Kidney (tissue), 14 donors: ENCODE results near the gene EYA4. TPM values are rescaled to one million over a fixed set of nuclear protein-coding genes. Genes with fewer than 3 reads are reported as not detected.

Experiments used
- DNase-seq, 5 donors: peaks; one replicate each; pipeline ENCODE4 v3.0.0-alpha.2; 2013 to 2020
- FAIRE-seq: peaks from 2 replicates; lab custom pipeline; 2012; peaks lifted over from hg19 to GRCh38; lab: Jason Lieb, UNC
- H3K27ac ChIP-seq, 2 donors: one replicate each; pipeline ENCODE4 v1.7.0; 2013; ENCODE audit warnings: low read depth in 2 of 2, low read length in 2 of 2, inconsistent platforms in 1 of 2
- H3K27me3 ChIP-seq: one replicate; pipeline ENCODE4 v1.7.1; 2013; ENCODE audit warnings: low read length, inconsistent platforms; ENCODE audit not compliant: control insufficient read depth, insufficient read depth
- H3K36me3 ChIP-seq, 3 donors: one replicate each; pipeline versions ENCODE4 v1.7.0 to v1.7.1; 2013; ENCODE audit warnings: low read length in 3 of 3, control low read depth in 1 of 3, inconsistent platforms in 1 of 3; ENCODE audit not compliant: insufficient read depth in 3 of 3, control insufficient read depth in 2 of 3
- H3K4me1 ChIP-seq, 3 donors: one replicate each; pipeline versions ENCODE4 v1.7.0 to v1.7.1; 2013; ENCODE audit warnings: low read length in 3 of 3, inconsistent platforms in 1 of 3, low read depth in 1 of 3; ENCODE audit not compliant: control insufficient read depth in 2 of 3, insufficient read depth in 2 of 3
- H3K4me3 ChIP-seq, 3 donors: one replicate each; pipeline versions ENCODE4 v1.7.0 to v1.8.1; 2013; ENCODE audit warnings: low read length in 3 of 3, control low read depth in 1 of 3, inconsistent platforms in 1 of 3
- H3K9ac ChIP-seq, 3 donors: one replicate each; pipeline versions ENCODE4 v1.7.0 to v1.7.1; 2013; ENCODE audit warnings: low read length in 3 of 3, control low read depth in 1 of 3, inconsistent platforms in 1 of 3
- H3K9me3 ChIP-seq, 3 donors: one replicate each; pipeline versions ENCODE4 v1.7.0 to v1.7.1; 2013; ENCODE audit warnings: low read length in 3 of 3, control low read depth in 1 of 3, inconsistent platforms in 1 of 3; ENCODE audit not compliant: control insufficient read depth in 2 of 3, insufficient read depth in 1 of 3
- CTCF ChIP-seq: IDR thresholded peaks from 3 replicates; pipeline ENCODE4 v1.5.1; 2012; ENCODE audit warnings: mild to moderate bottlenecking, moderate library complexity, borderline replicate concordance; ENCODE audit not compliant: insufficient read depth; ENCODE audit errors: extremely low read depth
- intact Hi-C: fragments of 100-400 bp; cut with DNase I; formaldehyde crosslinking; loops from one replicate; pipeline ENCODE4 v1.11.1; 2022
- polyA plus RNA-seq: library from polyadenylated mRNA; stranded (reverse); fragments of 350-450 nt; fragmentation: Illumina TruSeq; extraction: RNeasy Lipid Tissue Mini Kit (QIAGEN cat#74804); gene quantifications from one replicate; pipeline ENCODE4 v1.2.3, GENCODE V29; 2014; ENCODE audit warnings: low read depth, low replicate concordance; ENCODE audit not compliant: insufficient read depth
- total RNA-seq: library from RNA; stranded (reverse); fragmentation: NEBNext Ultra II Directional; extraction: Animal tissue kit (Norgen Biotek cat#: 25700); gene quantifications from one replicate; pipeline ENCODE4 v1.2.1, GENCODE V29; 2021
- donor health status: control.
- donor health status: control.
- donor health status: control.
- donor health status: control.
- donor health status: control.
- donor health status: DM: yes; HTN: yes; CAD: no.
- donor health status: Normal renal cell carcinoma (clear cell type).

Gene EYA4
- total and polyA plus RNA-seq, 2 donors from 2014 or later: 0.99 to 5.0 TPM

DNA sequence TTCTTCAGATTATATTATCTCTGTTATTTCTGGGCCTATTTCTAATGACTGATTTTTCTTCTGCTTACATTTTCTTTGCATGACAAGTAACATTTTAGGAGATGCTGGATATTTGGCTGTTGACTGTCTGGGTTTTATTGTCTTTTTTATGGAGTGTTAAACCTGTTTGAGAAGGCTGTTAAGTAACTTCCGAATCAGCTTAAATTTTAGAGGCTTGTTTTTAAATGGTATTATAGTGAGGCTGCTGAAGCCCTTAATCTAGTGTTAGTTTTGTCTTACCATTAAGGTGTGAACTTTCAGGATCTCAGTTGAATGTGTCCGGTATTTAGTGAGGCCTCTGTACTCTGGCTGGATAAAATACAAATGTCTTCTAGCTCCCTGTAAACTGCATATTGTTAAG is 109.8 kb downstream of the EYA4 start:
- FAIRE-seq (no peak), DNase-seq (no peak)
- Histone ChIP-seq H3K27ac (no peak overlapping the region), H3K9ac (no peak overlapping the region), H3K9me3 (no peaks in the 10 kb centered on the region), H3K36me3 (no peaks in the 10 kb centered on the region), H3K27me3 (no peaks in the 10 kb centered on the region), H3K4me1 (no peaks in the 10 kb centered on the region), H3K4me3 (no peak overlapping the region)
- no peak for TF ChIP-seq CTCF
- intact Hi-C loops: no loop called here

DNA sequence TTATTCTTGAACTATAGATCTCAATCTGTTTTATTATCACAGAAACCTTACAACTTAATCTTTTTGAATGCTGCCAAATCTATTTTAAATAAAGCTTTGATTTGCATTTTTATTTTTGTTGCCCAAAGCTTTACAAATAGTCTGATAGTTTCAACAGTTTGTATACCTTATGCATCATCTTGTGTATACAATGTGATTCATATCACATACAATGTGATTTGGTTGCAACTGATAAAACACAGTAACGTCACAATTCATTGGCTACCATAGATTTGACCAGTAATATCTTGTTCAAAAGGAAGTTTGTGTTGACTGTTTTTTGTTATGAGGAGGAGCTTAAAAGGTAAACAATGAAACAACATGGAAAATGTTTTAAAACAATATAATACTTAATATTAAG is 110.9 kb downstream of the EYA4 start:
- Histone ChIP-seq H3K27me3 (no peaks in the 10 kb centered on the region), H3K27ac (no peak overlapping the region), H3K4me1 (no peaks in the 10 kb centered on the region), H3K9me3 (no peaks in the 10 kb centered on the region), H3K36me3 (no peaks in the 10 kb centered on the region), H3K4me3 (no peak overlapping the region), H3K9ac (no peak overlapping the region)
- TF ChIP-seq CTCF: no peak
- intact Hi-C loops: no loop called here
- FAIRE-seq: no peak
- DNase-seq: no peak

- H3K9me3 ChIP-seq: no peaks in the 10 kb centered on the region
- TF ChIP-seq CTCF: no peak
- intact Hi-C loops: no loop called here
- H3K4me1 ChIP-seq: no peaks in the 10 kb centered on the region
- no peaks in the 10 kb centered on the region for H3K36me3 ChIP-seq
- no peaks in the 10 kb centered on the region for H3K27me3 ChIP-seq
- FAIRE-seq: no peak
- H3K4me3 ChIP-seq: no peak overlapping the region
- DNase-seq: no peak
- no peak overlapping the region for H3K27ac ChIP-seq
- no peak overlapping the region for H3K9ac ChIP-seq
Measured at GRCh38 chr6:133353061-133353460, 111.9 kb downstream of the EYA4 start.

DNA sequence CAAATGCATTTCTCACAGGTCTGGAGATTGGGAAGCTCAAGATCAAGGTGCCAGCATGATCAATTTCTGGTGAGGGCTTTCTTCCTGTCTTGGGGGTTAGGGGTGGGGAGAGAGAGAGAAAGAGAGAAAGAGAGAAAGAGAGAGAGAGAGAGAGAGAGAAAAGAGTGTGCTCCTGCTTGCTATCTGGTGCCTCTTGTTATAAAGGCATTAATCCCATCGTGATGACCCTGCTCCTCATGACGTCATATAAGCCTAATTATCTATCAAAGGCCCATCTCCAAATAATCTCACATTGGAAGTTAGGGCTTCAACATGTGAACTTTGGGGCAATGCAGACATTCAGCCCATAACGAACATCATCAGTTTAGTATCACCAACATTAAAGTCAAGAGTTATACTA is 114.8 kb downstream of the EYA4 start:
- intact Hi-C loops: no loop called here
- no peaks in the 10 kb centered on the region for H3K9me3 ChIP-seq
- H3K27me3 ChIP-seq: no peaks in the 10 kb centered on the region
- no peak for TF ChIP-seq CTCF
- H3K4me3 ChIP-seq: no peak overlapping the region
- H3K9ac ChIP-seq: no peak overlapping the region
- DNase-seq: no peak
- H3K36me3 ChIP-seq: no peaks in the 10 kb centered on the region
- FAIRE-seq: no peak
- H3K4me1 ChIP-seq: no peaks in the 10 kb centered on the region
- no peak overlapping the region for H3K27ac ChIP-seq
